RCC 7860 (cell line): ENCODE measurements around the gene ROBO1.
A peak's percentile ranks its signal among the peaks of the same experiment; 100 is the strongest.

Experiments used
- DNase-seq: peaks from one replicate; pipeline ENCODE4 v3.0.0-alpha.2; 2015; ENCODE audit warnings: low spot score
- FAIRE-seq: peaks from 2 replicates; lab custom pipeline; 2012; peaks lifted over from hg19 to GRCh38; lab: Jason Lieb, UNC

ROBO1 gene

GRCh38 chr3:78994174-78995027 is 773.4 kb downstream of the ROBO1 start:
- no peak for DNase-seq
- FAIRE-seq: no peak

- DNase-seq (no peak), FAIRE-seq (no peak)
Observed at GRCh38 chr3:78993375-78993774, 774.4 kb downstream of the ROBO1 start.

GRCh38 chr3:78992830-78993229 is 775.0 kb downstream of the ROBO1 start:
- no peak for DNase-seq
- no peak for FAIRE-seq

- DNase-seq: peak; percentile 23
- FAIRE-seq: no peak
Observed at GRCh38 chr3:78992400-78992799, 775.4 kb downstream of the ROBO1 start.

GRCh38 chr3:78991656-78992055 is 776.1 kb downstream of the ROBO1 start:
- no peak for FAIRE-seq

GRCh38 chr3:78990156-78990555 is 777.6 kb downstream of the ROBO1 start:
- FAIRE-seq (no peak), DNase-seq (no peak)

More at GRCh38 chr3:78991656-78992055, 776.1 kb downstream of the ROBO1 start:
- no peak for DNase-seq

GRCh38 chr3:78988324-78988723 is 779.5 kb downstream of the ROBO1 start:
- DNase-seq (peak; percentile 11), FAIRE-seq (no peak)

GRCh38 chr3:78986416-78987101 is 781.2 kb downstream of the ROBO1 start:
- DNase-seq: no peak
- no peak for FAIRE-seq

GRCh38 chr3:78985981-78986380 is 781.8 kb downstream of the ROBO1 start:
- no peak for FAIRE-seq
- DNase-seq: no peak

- FAIRE-seq (no peak), DNase-seq (no peak)
Observed at GRCh38 chr3:78979028-78979427, 788.8 kb downstream of the ROBO1 start.

- FAIRE-seq (peak; percentile 34), DNase-seq (peak; percentile 8)
Observed at GRCh38 chr3:78978037-78978436, 789.8 kb downstream of the ROBO1 start.

GRCh38 chr3:78977073-78977472 is 790.7 kb downstream of the ROBO1 start:
- FAIRE-seq (peak; percentile 55), DNase-seq (peak; percentile 14)

- FAIRE-seq: no peak
Observed at GRCh38 chr3:78976200-78976599, 791.6 kb downstream of the ROBO1 start.

GRCh38 chr3:78974181-78974790 is 793.5 kb downstream of the ROBO1 start:
- no peak for FAIRE-seq
- no peak for DNase-seq

More at GRCh38 chr3:78976200-78976599, 791.6 kb downstream of the ROBO1 start:
- DNase-seq: no peak

- FAIRE-seq: no peak
Observed at GRCh38 chr3:78972617-78973301, 795.0 kb downstream of the ROBO1 start.

GRCh38 chr3:78970656-78971055 is 797.1 kb downstream of the ROBO1 start:
- no peak for FAIRE-seq
- DNase-seq: no peak

More at GRCh38 chr3:78972617-78973301, 795.0 kb downstream of the ROBO1 start:
- DNase-seq: no peak

GRCh38 chr3:78969483-78969882 is 798.3 kb downstream of the ROBO1 start:
- FAIRE-seq (no peak), DNase-seq (no peak)

GRCh38 chr3:78967061-78967460 is 800.7 kb downstream of the ROBO1 start:
- no peak for DNase-seq
- no peak for FAIRE-seq

GRCh38 chr3:78963771-78964170 is 804.0 kb downstream of the ROBO1 start:
- FAIRE-seq (no peak), DNase-seq (no peak)

- FAIRE-seq (no peak), DNase-seq (no peak)
Observed at GRCh38 chr3:78957456-78957855, 810.3 kb downstream of the ROBO1 start.

- no peak for FAIRE-seq
Observed at GRCh38 chr3:78951342-78951945, 816.4 kb downstream of the ROBO1 start.

More at GRCh38 chr3:78951342-78951945, 816.4 kb downstream of the ROBO1 start:
- DNase-seq: no peak
